Measurements from ENCODE around the gene POC5.

POC5 gene

DNA sequence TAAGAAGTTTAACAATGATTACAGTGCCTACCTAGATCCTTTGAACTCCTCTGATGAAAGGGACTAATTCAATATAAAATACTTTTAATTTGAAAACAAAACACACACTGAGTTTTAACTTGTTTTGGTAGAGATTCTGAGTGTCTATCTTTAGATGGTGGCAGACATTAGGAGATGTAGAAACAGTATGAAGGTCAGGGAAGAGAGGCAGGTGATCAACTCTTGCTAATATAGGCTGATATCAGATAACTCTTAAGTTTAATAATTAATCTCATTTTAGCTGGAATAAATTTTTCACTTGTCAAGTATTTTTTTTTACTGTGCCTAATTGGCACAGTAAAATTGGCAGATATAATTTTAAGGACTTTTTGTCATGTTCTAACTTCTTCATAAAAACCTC is 30.8 kb downstream of the POC5 start:
- DNase-seq (ENCODE audit: low spot score in 2 of 2): no peak
- peak overlapping the region; percentile 38 for H3K27ac Mint-ChIP-seq
- no peak overlapping the region for H3K4me3 Mint-ChIP-seq
- H3K4me1 Mint-ChIP-seq: no peaks in the 10 kb centered on the region
- peaks cover 10% of the 10 kb centered on the region for H3K36me3 Mint-ChIP-seq
- H3K27me3 Mint-ChIP-seq: no peaks in the 10 kb centered on the region
- H3K9me3 Mint-ChIP-seq: no peaks in the 10 kb centered on the region
- ATAC-seq (ENCODE audit: low read depth): no peak

DNA sequence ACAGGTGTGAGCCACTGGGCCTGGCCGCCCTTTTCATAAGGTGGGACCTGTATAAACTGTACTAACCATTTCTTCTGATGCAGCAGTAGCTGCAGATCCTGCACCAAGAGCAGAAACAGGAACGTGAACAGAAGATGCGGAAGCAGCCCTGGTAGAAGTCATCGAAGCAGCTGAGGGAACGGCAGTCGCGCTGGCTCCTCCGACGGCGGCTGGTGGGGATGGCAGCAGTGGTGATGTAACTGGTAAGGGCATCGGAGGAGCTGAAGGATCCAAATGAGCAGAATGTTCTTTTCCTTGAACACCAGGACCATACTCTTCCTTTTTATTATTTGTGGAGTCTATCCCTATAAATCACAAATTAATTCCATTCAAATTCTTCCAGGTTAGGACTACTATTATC is 32.1 kb downstream of the POC5 start:
- Mint-ChIP-seq H3K27me3 (no peaks in the 10 kb centered on the region), H3K27ac (no peak overlapping the region), H3K4me3 (no peak overlapping the region), H3K9me3 (no peaks in the 10 kb centered on the region), H3K4me1 (no peaks in the 10 kb centered on the region), H3K36me3 (peaks cover 8% of the 10 kb centered on the region)
- DNase-seq (ENCODE audit: low spot score in 2 of 2) (no peak), ATAC-seq (ENCODE audit: low read depth) (no peak)

DNA sequence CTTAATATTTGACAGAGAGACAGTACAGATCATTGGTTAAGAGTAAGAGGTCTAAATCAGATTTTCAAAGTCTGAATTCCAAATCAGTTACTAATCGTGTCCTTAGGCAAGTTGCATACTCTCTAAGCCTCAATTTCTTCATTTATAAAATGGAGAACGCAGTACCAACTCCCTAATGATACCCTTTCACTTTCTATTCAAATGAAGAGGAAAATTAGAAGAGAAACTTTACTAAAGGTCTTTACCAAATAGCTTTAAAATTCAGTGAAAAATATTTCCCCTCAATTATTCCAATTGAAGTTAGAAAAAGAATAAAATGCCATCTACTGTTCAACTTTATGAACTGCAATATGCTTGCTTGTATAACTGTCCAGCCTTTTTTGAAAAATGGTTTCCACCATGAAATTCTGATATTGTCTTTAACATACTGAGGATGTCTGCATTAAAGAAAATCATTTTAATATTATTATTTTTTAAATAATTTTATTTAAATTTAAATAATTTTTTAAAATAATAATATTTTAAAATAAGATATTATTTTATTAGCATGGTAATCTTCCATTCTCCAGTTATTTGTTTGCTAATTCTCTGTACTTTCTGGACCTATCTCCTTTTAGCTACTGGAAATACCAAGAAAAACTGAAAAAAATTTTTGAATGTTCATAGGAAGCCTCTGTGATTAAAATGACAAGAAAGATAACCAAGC is 36.0 kb downstream of the POC5 start:
- Mint-ChIP-seq H3K4me3 (no peak overlapping the region), H3K36me3 (peaks cover 10% of the 10 kb centered on the region), H3K27me3 (no peaks in the 10 kb centered on the region)

DNA sequence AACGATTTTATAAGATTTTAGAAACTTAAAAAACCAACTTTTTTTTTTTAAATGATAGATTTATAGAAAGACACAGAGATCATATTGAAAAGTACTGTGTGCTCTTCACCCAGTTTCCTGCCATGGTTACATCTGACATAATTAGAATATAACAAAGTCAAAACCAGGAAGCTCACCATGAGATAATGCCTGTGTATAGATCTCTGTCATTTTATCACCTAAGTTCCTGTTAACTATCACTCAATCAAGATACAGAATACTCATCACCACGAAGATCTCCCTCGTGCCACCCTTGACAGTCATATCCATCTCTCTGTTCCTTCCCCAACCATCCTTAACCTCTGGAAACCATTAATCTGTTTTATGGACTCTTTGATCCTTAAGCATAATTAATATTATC is 39.1 kb downstream of the POC5 start:
- Mint-ChIP-seq H3K27ac (no peak overlapping the region), H3K4me3 (no peak overlapping the region), H3K27me3 (no peaks in the 10 kb centered on the region), H3K9me3 (no peaks in the 10 kb centered on the region), H3K36me3 (peaks cover 5% of the 10 kb centered on the region), H3K4me1 (no peaks in the 10 kb centered on the region)
- ATAC-seq (ENCODE audit: low read depth) (no peak), DNase-seq (ENCODE audit: low spot score in 2 of 2) (no peak)

More for the DNA sequence above, 36.0 kb downstream of the POC5 start:
- no peaks in the 10 kb centered on the region for H3K9me3 Mint-ChIP-seq
- no peaks in the 10 kb centered on the region for H3K4me1 Mint-ChIP-seq
- H3K27ac Mint-ChIP-seq: no peak overlapping the region
- DNase-seq (ENCODE audit: low spot score in 2 of 2): peak in 1 of 2 donors; percentile 29
- peak; percentile 44 for ATAC-seq (ENCODE audit: low read depth)

DNA sequence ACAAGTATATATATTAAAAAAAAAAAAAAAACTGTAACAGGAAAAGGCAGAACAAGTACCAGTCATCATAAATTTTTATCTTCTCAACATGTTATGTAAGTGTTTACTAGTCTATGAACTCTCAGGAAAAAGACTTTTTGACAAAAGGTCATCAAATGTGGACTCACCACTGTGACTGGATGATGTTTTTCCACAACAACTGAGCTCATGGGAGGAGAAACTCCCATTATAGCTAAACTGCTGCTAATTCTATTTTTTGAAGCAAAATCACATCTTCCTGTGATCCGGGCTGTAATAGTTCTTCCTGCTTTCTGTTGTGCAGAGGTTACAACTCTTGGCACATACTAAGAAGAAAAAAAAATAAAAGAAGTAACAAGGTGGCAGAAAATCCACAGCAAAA is 39.6 kb downstream of the POC5 start:
- no peaks in the 10 kb centered on the region for H3K4me1 Mint-ChIP-seq
- DNase-seq (ENCODE audit: low spot score in 2 of 2): no peak
- no peaks in the 10 kb centered on the region for H3K27me3 Mint-ChIP-seq
- H3K36me3 Mint-ChIP-seq: peaks cover 5% of the 10 kb centered on the region
- no peak overlapping the region for H3K27ac Mint-ChIP-seq
- H3K4me3 Mint-ChIP-seq: no peak overlapping the region
- no peaks in the 10 kb centered on the region for H3K9me3 Mint-ChIP-seq
- ATAC-seq (ENCODE audit: low read depth): no peak

DNA sequence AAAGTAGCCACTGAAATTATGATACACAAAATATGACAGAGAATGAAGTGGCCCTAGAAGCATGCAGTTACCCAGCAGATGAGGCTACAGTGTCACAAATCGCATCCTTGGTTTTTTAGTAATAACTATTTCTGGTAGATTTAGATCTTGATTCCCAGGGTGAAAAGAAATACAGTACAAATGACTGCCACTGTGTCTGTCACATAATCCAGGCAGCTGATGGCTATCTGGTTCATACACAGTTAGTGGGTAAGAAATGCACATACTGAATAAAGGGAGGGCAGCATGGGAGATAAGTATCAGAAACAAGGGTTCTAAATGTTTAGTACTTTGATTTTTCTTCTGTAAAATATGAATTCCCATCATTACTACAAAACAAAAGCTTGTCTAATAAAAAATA is 41.5 kb downstream of the POC5 start:
- H3K27ac Mint-ChIP-seq: no peak overlapping the region
- no peak for DNase-seq (ENCODE audit: low spot score in 2 of 2)
- no peaks in the 10 kb centered on the region for H3K4me1 Mint-ChIP-seq
- H3K9me3 Mint-ChIP-seq: no peaks in the 10 kb centered on the region
- H3K4me3 Mint-ChIP-seq: no peak overlapping the region
- ATAC-seq (ENCODE audit: low read depth): no peak
- no peaks in the 10 kb centered on the region for H3K27me3 Mint-ChIP-seq
- peaks cover 8% of the 10 kb centered on the region for H3K36me3 Mint-ChIP-seq

DNA sequence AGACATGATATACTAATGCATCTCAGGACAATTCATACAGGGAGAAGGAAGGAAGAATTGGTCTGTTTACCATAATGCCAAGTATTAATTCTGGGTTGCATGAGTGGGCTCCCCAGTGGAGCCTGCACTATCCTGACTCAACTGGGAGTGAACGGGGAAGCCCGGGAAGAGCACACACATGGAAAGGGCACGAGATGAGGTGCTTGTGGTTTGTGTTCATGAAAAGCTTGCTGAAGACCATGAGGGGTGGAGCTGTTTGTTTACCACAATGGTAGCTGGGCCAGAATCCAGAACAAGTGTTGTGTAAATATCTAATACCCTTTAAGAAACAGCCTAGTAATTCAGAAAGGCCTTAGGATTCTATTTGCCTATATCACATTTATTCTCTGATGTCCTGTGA is 44.6 kb downstream of the POC5 start:
- H3K27me3 Mint-ChIP-seq: no peaks in the 10 kb centered on the region
- ATAC-seq (ENCODE audit: low read depth) (no peak), DNase-seq (ENCODE audit: low spot score in 2 of 2) (no peak)
- H3K4me1 Mint-ChIP-seq: peaks cover 13% of the 10 kb centered on the region
- H3K36me3 Mint-ChIP-seq: peaks cover 8% of the 10 kb centered on the region
- no peaks in the 10 kb centered on the region for H3K9me3 Mint-ChIP-seq
- no peak overlapping the region for H3K27ac Mint-ChIP-seq
- no peak overlapping the region for H3K4me3 Mint-ChIP-seq

DNA sequence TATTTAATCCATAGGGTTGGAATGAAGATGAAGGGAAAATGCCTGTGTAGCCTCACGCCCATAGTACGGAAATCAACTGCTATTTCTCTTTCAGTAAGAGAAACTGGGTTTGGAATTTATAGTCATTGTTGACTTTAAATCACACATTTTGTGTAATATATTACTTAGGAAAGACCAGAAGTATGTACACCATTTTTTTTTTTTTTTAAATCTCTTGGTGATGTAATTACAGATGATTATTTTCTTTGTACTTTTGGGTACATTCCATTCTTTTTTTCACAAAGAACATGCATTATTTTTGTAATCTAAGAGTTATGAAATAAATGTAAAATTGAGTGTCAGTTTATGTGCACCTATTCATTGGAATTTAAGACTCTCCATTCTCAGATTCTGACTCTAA is 45.7 kb downstream of the POC5 start:
- no peaks in the 10 kb centered on the region for H3K9me3 Mint-ChIP-seq
- H3K36me3 Mint-ChIP-seq: peaks cover 7% of the 10 kb centered on the region
- no peak overlapping the region for H3K4me3 Mint-ChIP-seq
- ATAC-seq (ENCODE audit: low read depth): no peak
- H3K27ac Mint-ChIP-seq: no peak overlapping the region
- H3K27me3 Mint-ChIP-seq: no peaks in the 10 kb centered on the region
- DNase-seq (ENCODE audit: low spot score in 2 of 2): no peak
- H3K4me1 Mint-ChIP-seq: peaks cover 13% of the 10 kb centered on the region

DNA sequence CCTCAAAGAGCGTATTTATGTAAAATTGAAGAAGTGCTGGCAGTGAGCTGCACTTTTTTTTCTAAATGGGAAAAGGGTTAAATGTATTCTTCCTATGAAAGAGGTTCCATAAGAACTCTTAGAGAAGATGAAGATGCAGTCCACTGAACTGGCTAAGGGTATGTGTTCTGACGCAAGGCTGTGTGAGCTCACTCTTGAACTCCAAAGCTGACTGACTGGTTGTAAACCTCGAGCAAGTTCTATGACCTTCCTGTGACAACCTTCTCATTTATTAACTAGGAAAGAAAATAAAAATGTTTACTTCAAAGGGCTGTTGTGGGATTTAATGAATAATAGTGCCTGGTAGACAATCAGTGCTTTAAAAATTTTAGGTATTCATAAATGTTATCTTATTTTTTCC is 46.7 kb downstream of the POC5 start:
- H3K27me3 Mint-ChIP-seq: no peaks in the 10 kb centered on the region
- no peak overlapping the region for H3K27ac Mint-ChIP-seq
- no peaks in the 10 kb centered on the region for H3K9me3 Mint-ChIP-seq
- ATAC-seq (ENCODE audit: low read depth) (no peak), DNase-seq (ENCODE audit: low spot score in 2 of 2) (no peak)
- peaks cover 13% of the 10 kb centered on the region for H3K4me1 Mint-ChIP-seq
- peaks cover 5% of the 10 kb centered on the region for H3K36me3 Mint-ChIP-seq
- H3K4me3 Mint-ChIP-seq: no peak overlapping the region

DNA sequence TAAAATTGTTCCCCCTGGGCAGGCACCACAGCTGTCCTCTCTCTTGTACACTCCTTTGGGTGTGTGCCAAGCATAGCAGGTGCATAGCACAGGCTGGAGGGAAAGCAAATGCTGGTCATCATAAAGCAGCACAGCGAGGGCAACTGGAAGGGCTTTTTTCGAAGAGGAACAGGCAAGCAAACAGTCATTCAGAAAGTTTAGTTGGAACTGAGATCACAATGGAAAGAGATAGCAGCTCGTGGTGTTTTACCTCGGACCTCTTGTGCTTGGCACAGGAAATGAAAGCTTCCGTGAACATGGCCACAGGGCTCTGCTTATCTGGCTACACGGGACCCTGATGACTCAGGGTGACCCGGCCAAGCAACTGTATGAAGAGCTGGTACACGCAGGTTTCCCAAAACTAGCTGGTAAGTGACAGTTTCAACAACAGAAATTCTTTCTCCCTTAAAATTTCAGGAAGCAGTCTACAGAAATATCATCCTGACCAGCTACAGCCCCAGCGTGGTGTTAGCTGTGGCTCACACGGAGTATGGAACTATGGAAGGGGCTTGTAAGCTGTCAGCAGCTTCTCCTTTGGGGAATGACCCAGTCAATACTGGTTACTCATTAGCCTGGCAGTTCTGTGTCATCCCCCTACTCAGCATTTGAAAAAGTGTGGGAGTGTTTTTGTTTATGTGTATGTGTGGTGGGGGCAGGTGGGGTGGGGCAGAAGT is 48.1 kb downstream of the POC5 start:
- no peaks in the 10 kb centered on the region for H3K9me3 Mint-ChIP-seq
- no peak for DNase-seq (ENCODE audit: low spot score in 2 of 2)
- peak overlapping the region; percentile 23 for H3K27ac Mint-ChIP-seq
- H3K36me3 Mint-ChIP-seq: peaks cover 5% of the 10 kb centered on the region
- ATAC-seq (ENCODE audit: low read depth): peak; percentile 65
- H3K4me1 Mint-ChIP-seq: peaks cover 13% of the 10 kb centered on the region
- peak overlapping the region; percentile 84 for H3K4me3 Mint-ChIP-seq
- H3K27me3 Mint-ChIP-seq: no peaks in the 10 kb centered on the region

DNA sequence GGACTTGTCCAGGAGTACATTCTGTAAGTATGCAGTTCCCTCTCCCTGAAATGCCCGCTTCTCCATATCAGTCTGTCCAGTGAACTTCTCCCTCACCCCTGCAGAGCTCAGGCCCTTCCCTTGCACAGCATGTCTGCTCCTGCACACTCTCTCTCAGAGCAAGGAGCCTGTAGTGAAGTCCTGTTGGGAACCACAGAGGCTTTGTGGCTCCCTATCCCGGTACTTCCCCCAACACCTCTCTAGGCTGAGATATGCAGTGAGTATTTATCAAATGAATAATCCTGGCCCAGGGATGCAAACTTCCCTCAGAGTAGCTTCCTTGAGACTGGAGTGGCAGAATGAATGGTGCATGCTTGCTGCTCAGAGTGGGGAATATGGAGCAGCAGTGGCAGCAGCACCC is 48.8 kb downstream of the POC5 start:
- no peaks in the 10 kb centered on the region for H3K9me3 Mint-ChIP-seq
- peaks cover 5% of the 10 kb centered on the region for H3K36me3 Mint-ChIP-seq
- H3K27me3 Mint-ChIP-seq: no peaks in the 10 kb centered on the region
- no peak overlapping the region for H3K27ac Mint-ChIP-seq
- peak overlapping the region; percentile 84 for H3K4me3 Mint-ChIP-seq
- DNase-seq (ENCODE audit: low spot score in 2 of 2) (no peak), ATAC-seq (ENCODE audit: low read depth) (no peak)
- H3K4me1 Mint-ChIP-seq: peaks cover 13% of the 10 kb centered on the region

DNA sequence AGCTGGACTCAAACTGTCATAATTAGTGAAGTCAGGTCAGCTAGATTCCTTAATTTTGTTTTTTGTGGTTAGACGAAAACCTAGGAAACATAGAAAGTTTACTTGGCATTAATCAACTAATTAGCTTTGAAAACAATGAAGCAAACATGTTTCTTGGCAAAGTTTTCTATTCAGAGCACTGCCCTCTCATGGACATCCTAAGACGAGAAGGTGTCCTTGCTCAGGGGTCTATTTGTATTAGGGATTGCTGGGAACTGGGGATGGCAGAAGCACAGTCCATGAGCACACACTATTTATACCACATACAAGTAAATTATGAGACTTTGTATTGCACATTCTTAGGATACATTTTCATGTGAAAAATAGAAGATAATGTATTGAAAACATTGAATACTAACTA is 49.7 kb downstream of the POC5 start:
- peaks cover 13% of the 10 kb centered on the region for H3K4me1 Mint-ChIP-seq

DNA sequence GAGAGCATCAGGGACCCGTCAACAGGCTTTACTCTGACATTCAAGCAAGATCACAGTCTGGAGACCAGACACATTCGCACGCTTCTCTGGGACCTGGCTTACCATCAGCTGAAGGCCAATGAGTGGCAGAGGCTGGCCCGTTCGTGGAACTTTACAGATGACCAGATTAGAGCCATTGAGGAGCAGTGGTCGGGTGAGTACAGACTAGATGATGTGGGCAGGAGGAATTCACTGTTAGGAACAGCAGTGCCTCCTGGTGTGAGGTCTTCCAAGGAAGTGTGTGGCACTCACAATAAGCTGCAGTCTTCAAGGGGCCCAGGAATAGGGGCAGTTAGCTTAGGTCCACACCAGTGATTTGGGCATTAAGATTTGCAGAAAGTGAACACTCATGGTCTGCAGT is 50.4 kb downstream of the POC5 start:
- no peak overlapping the region for H3K27ac Mint-ChIP-seq
- ATAC-seq (ENCODE audit: low read depth): no peak
- no peak for DNase-seq (ENCODE audit: low spot score in 2 of 2)
- peaks cover 2% of the 10 kb centered on the region for H3K36me3 Mint-ChIP-seq
- H3K27me3 Mint-ChIP-seq: no peaks in the 10 kb centered on the region
- H3K4me3 Mint-ChIP-seq: no peak overlapping the region
- H3K4me1 Mint-ChIP-seq: peaks cover 13% of the 10 kb centered on the region
- no peaks in the 10 kb centered on the region for H3K9me3 Mint-ChIP-seq

More for the DNA sequence above, 49.7 kb downstream of the POC5 start:
- Mint-ChIP-seq H3K27me3 (no peaks in the 10 kb centered on the region), H3K9me3 (no peaks in the 10 kb centered on the region), H3K36me3 (peaks cover 5% of the 10 kb centered on the region), H3K4me3 (no peak overlapping the region), H3K27ac (no peak overlapping the region)
- ATAC-seq (ENCODE audit: low read depth) (no peak), DNase-seq (ENCODE audit: low spot score in 2 of 2) (no peak)

DNA sequence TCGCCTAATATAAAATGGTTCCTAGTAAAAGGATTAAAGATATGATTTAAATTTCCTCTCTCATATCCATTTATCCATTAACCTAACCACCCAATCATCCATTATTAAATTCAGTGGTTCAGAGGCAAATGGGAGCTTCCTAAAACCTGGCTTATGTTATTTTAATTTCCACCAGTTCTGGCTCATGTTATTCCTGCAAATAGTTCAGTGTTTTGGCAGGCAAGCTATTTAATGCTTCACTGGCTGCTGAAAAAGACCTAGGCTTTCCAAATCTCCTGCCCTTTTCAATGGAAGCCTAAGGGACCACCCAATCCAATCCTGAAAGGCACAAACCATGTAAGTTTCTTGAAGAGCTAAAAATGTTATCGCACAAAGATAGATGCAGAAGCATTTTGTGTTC is 52.3 kb downstream of the POC5 start:
- no peak overlapping the region for H3K4me3 Mint-ChIP-seq
- no peaks in the 10 kb centered on the region for H3K27me3 Mint-ChIP-seq
- no peak for ATAC-seq (ENCODE audit: low read depth)
- peaks cover 17% of the 10 kb centered on the region for H3K4me1 Mint-ChIP-seq
- peaks cover 2% of the 10 kb centered on the region for H3K36me3 Mint-ChIP-seq
- DNase-seq (ENCODE audit: low spot score in 2 of 2): no peak
- H3K27ac Mint-ChIP-seq: no peak overlapping the region
- H3K9me3 Mint-ChIP-seq: no peaks in the 10 kb centered on the region
